Measurements from ENCODE around the gene KDM5D.

Gene KDM5D

DNA sequence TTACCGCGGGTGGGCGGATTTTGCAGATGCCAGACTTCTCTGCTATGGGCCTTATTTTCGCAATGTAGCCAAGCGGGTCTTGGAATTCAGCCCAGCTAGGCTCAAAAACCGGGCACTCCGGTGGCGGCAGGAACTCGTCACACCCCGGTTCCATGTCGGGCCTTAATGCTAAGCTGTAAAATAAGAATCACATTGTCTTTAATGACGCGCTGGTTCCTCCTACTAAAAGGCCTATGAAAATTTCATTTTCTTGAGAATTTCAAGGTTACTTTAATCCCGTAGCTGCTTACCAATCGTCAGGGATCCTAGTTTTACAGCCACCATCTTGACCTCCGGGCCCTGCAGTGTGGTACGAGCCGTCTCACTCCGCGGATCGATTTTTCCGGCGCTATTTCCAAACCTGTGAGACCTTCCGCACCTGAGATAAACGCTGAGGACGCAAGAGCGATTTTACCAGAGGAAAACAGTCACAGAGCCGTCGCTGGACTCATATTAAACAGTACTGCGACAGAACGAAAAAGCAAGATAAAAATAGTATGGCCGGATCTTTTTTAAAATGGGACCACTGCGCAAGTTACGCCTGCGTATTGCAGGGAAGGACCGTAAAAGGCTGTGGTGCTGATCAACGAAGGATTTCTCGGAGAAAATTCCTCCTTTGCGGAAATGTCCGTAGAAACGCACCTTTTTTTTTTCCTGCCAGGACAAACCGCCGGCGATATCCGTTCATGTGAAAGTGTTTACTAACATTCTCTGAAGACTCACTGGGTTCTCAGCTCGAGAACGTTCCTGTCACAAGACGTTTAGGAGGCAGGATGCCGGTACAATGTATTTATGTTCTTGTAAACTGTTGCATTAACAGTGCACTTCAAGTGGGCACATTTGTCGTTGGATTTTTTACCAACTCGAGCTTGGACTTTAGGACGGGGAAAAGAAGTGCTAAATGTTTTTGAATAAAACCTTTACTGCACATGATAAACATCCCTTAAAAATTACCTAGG is at the start of gene KDM5D:
Gene KDM5D (minus strand): TSS at position 346 of the 998 bp plus-strand sequence. CDS start 192 bp downstream, at position 154.
- in situ Hi-C loops (cut with HindIII; ENCODE audit: low sequenced_read_pairs): no loop called here

DNA sequence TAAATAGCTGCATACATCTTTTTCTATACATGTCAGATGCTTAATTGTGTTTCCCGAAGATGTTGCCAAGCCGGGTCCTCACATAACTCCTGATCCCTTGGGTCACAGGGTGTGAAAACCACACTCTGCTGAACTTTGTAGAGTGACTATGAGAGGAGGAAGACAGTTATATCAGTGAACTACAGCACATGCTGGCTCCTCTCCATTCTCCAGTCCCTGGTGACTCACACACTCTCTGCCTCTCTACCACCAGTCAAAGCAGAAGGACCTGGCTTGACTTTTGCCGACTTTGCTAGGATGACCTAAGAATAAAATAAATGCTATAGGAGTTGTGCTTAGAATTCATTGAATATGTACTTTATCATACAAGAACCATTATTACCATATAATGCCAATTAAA is 23.8 kb upstream of the KDM5D start:
- in situ Hi-C loops (cut with HindIII; ENCODE audit: low sequenced_read_pairs): no loop called here

DNA sequence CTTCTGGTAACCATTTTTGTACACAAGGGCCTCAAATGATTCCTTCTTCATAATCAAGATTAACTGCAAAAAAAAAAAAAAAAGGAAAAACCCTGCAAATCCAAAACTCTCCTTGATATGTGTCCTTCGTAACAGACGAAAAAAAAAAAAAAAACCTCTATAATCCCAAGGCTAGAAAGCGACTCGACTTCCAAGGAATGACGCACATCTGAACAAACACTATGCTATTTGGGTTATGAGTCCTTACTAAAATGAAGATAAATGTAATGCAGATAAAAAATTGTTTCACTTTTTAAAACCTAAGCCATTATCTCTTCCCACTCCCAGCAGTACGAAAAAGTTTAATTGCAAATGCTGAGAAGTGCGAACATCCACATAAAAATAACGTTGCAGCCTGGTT is 1.2 kb downstream of the KDM5D start:
- in situ Hi-C loops (cut with HindIII; ENCODE audit: low sequenced_read_pairs): no loop called here

DNA sequence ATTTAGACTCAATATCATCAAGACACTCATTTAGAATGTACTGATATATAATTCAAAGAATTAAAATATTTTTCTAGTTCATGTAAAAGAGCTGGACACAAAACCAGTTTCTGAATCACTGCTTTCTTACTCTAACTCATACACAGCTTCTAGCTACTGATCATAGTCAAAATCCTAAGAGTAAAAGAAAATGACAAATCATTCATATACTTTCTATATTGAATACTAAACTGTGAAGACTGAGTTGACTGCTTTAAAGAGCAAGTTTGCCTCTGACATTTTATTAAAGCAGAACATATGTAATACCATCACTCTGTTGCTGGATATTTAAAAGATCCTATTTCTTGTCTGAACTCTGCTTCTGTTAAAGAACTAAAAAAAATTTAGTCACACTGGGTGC is 2.4 kb downstream of the KDM5D start:
- in situ Hi-C loops (cut with HindIII; ENCODE audit: low sequenced_read_pairs): no loop called here

DNA sequence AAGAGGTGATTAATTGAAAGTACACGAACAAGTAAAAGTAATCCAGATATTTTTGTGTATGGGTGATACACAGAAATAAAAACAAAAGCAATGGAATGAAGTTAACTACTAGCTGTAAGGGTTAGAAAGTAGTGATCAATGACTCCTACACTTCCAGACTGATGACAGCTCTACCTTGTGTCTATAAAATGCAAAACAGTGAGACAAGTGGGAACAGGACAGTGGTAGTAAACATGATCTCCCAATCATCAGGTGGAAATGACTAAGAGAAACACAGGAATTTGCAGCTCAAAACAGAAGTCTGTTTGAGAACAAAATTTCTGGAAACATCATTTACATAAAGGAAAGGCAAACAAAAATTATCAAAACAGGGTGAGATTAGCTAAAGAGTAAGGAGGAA is 10.1 kb downstream of the KDM5D start:
- in situ Hi-C loops (cut with HindIII; ENCODE audit: low sequenced_read_pairs): no loop called here

DNA sequence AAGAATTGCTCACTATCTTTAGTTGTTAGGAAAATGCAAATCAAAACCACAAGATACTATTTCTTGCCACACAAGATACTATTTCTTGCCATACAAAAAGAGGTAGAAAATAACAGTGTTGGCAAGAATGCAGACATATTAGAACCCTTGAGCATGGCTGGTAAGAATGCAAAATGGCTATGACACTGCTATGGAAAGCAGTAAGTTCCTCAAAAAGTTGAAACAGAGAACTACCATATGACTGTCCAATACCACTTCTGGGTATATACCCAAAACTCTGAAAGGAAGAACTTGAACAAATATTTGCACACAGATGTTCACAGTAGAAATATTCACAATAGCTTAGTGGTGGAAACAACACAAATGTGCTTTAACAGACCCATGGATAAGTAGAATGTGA is 26.6 kb downstream of the KDM5D start:
- in situ Hi-C loops (cut with HindIII; ENCODE audit: low sequenced_read_pairs): no loop called here

DNA sequence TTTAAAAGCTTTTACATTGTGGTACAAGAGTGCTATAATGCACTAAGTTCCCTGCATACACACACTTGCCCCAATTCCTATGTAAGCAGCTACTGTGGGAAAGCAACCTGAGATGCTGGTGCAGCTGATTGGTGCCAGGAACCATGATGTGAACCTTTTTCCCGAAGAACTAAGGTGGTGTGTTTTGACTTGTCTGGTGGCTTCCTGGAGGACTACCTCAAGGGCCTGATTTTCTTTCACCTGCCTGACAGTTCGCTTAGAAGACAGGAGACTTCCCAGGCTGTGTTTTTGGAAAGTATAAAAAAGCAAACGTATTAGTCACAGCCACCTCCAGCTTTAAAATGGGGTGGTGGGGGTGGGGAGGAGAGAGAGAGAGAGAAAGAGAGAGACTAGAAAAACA is 27.4 kb downstream of the KDM5D start:
- in situ Hi-C loops (cut with HindIII; ENCODE audit: low sequenced_read_pairs): no loop called here

DNA sequence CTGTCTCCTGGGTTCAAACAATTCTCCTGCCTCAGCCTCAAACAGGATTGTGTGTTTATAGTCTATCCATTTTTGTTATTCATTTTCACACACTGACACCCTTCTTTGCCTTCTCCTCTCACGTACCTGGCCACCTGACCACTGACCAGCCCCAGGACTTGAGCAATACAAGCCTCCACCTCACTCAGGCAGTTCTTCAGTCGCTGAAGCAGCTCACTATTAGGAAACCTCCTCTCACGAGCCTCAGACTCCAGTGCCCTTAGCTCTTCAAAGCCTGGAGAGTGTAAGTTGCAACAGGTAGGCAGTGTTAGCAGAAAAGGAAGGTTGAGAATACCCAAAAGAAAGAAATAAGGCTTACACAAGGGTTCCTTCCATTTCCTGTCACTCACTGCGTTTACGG is 29.3 kb downstream of the KDM5D start:
- in situ Hi-C loops (cut with HindIII; ENCODE audit: low sequenced_read_pairs): no loop called here

DNA sequence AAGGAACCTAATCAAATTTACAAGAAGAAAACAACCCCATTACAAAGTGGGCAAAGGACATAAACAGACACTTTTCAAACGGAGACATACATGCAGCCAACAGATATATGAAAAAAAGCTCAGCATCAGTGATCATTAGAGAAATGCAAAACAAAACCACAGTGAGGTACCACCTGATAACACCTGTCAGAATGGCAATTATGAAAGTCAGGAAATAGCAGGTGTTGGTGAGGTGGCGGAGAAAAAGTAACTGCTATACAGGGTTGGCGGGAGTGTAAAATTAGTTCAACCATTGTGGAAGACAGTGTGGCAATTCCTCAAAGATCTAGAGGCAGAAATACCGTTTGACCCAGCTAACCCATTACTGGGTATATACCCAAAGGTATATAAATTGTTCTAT is 31.1 kb downstream of the KDM5D start:
- in situ Hi-C loops (cut with HindIII; ENCODE audit: low sequenced_read_pairs): no loop called here

DNA sequence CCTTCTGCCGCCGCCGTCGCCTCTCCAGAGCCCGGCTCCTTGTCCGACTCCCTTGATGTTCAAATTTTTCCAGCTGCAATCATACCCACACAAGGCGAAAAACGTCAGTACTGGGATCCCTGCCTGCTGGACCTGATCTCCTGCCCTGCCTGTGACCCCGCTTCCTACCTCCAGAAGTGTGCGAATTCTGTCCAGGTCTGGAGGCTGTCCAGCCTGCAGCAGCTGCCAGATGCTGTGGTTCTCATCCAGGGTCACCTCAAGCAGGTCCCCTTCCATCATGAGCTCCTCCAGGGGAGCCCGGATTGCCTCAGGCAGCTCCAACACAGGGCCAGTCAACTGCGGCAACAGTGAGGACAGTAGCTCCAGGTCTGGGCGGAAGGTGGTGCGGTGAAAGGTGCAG is 38.3 kb downstream of the KDM5D start:
- in situ Hi-C loops (cut with HindIII; ENCODE audit: low sequenced_read_pairs): no loop called here

DNA sequence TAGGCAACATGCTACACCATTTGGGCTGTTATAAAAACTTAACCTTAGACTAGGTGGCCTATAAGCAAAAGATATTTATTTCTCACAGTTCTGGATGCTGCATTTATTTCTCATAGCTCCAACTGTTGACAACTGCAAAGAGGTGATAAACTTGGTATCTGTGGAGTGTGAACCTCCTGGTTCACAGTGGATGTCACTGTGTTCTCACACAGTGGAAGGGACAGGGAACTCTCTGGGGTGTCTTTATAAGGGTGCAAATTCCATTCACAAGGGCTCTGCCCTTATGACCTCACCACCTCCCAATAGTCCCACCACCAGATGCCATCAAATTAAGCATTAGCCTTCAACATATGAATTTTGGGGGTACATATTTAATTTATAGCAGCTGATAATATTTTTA is 46.0 kb downstream of the KDM5D start:
- in situ Hi-C loops (cut with HindIII; ENCODE audit: low sequenced_read_pairs): no loop called here

DNA sequence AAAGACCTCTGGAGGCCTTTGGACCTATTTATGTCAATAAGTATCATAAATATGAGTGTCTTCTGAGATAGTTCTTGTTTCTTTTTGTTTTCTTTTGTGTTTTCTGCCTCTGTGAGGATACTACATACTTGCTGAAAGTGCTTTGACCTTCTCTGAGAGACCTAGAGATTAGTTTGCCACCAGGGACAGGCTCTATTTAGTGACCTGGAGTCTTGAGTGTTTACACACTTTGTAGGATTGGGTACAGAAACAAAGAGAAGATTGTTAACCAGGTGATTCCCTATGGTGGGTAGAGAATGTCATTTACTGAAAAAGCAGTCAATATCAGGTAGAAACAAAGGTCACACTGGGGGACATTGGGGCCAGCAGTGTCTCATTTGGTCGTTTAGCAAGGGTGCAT is 63.7 kb downstream of the KDM5D start:
- in situ Hi-C loops (cut with HindIII; ENCODE audit: low sequenced_read_pairs): no loop called here

Data from DLD1 (cell line).